Colonic mucosa (tissue), 4 donors: ENCODE results near the gene CAMTA1. TPM values are rescaled to one million over a fixed set of nuclear protein-coding genes. Genes with fewer than 3 reads are reported as not detected.

Experiments
- DNase-seq: peaks from one replicate; pipeline ENCODE4 v3.0.0-alpha.2; 2020
- H3K27ac ChIP-seq: fragments of 200-600 bp; one replicate; pipeline ENCODE4 v1.8.0; 2021
- H3K27me3 ChIP-seq: fragments of 200-600 bp; one replicate; pipeline ENCODE4 v1.8.0; 2021
- H3K36me3 ChIP-seq: fragments of 200-600 bp; one replicate; pipeline ENCODE4 v1.8.0; 2021
- H3K4me1 ChIP-seq: fragments of 200-600 bp; one replicate; pipeline ENCODE4 v1.8.0; 2021; ENCODE audit warnings: mild to moderate bottlenecking
- H3K4me3 ChIP-seq: fragments of 200-600 bp; one replicate; pipeline ENCODE4 v1.8.0; 2021
- H3K9ac ChIP-seq, 2 donors: one replicate each; pipeline ENCODE4 v1.7.0; 2013; ENCODE audit warnings: control low read depth in 2 of 2, low read depth in 2 of 2, low read length in 2 of 2
- H3K9me3 ChIP-seq: fragments of 200-600 bp; one replicate; pipeline ENCODE4 v1.8.0; 2021
- intact Hi-C: fragments of 100-400 bp; cut with DNase I; formaldehyde crosslinking; loops from one replicate; pipeline ENCODE4 v1.14.1; 2022
- total RNA-seq, 2 donors: library from RNA; stranded (reverse); fragmentation: NEBNext Ultra II Directional in 1 of 2; extraction: Animal tissue kit (Norgen Biotek cat#: 25700) in 1 of 2; gene quantifications; one replicate each; pipeline ENCODE4 v1.2.1, GENCODE V29; 2021
- TF ChIP-seq, protein P1 (sequence below): fragments of 200-600 bp; IDR thresholded peaks from one replicate; pipeline ENCODE4 v1.8.0; 2022; ENCODE audit warnings: antibody characterized with exemption, mild to moderate bottlenecking
- donor health status: healthy.
- donor health status: DM: no; HTN: no; CAD: no.
- donor health status: DM: no; HTN: no; CAD: no.

CAMTA1 gene
- total RNA-seq, 2 donors from 2014 or later = 76.8 to 92.8 TPM

DNA sequence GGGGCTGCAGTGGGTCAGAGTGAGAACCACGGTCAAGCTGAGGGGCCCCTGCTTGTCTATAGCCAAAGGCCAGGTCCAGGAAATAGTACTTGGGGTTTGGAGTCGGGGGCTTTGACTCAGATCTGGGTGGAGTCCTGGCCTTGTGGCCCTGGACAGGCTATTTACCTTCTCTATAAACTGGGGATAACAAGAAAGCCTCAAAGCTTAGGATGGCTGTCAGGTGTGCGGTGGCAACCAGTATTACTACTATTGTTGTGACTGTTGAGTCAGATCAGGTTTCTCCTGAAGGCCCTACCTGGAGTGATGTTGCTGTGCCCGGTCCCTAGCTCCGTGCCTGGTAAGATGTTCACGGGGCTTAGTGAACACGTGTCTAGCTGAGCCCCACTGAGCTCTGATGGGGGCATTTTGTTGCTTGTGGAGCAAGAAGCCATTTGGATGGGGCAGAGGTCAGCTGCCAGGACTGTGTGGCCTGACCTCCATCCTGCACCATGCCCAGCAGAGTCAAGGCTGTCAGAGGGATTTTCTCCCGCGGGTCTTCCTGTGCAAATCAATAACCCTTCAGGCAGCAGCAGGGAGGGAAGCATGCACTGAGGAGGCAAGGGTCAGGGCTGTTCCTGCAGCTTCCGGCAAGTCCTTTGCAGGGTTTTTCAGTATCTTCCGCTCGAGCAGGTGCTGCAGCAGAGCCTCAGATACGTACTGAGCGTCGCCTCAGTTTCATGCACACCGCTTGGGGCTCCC is 170.3 kb downstream of the CAMTA1 start:
- no peak overlapping the region for H3K27ac ChIP-seq
- no peak for DNase-seq

DNA sequence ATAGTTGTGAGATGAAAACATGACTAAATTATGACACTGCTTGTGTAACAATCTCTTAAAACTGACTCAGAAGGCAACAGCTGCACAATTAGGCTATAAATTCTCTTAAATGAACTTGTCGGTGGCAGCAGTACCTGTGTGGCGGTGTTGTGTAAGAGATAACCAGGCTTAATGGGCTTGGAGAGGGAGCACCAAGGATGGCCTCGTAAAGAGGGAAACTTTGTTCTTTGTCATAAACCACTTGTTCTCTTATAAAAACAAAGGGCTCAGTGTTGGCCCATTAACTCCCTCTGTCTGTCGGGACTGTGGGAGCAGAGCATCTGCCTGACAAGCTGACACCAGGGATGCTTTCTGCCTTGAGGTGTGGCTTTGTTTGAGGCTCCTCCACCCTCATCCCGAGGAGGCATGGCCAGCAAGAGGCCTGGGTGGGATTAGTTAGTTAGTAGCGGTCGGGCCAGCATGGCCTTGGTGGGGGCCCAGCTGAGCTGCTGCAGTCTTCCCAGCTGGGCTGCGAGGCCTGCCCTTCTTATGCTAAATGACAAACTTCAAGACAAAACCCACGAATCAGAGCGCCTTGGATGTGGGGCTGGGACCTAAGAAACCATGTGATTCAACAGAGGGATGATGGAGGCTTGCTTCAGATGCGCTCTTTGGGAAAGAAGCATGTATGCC is 171.4 kb downstream of the CAMTA1 start:
- DNase-seq = no peak
- no peak overlapping the region for H3K27ac ChIP-seq
- H3K9ac ChIP-seq = no peak overlapping the region
- H3K4me1 ChIP-seq = no peaks in the 10 kb centered on the region
- no peak overlapping the region for H3K4me3 ChIP-seq
- no peaks in the 10 kb centered on the region for H3K36me3 ChIP-seq
- TF ChIP-seq, protein P1, sequence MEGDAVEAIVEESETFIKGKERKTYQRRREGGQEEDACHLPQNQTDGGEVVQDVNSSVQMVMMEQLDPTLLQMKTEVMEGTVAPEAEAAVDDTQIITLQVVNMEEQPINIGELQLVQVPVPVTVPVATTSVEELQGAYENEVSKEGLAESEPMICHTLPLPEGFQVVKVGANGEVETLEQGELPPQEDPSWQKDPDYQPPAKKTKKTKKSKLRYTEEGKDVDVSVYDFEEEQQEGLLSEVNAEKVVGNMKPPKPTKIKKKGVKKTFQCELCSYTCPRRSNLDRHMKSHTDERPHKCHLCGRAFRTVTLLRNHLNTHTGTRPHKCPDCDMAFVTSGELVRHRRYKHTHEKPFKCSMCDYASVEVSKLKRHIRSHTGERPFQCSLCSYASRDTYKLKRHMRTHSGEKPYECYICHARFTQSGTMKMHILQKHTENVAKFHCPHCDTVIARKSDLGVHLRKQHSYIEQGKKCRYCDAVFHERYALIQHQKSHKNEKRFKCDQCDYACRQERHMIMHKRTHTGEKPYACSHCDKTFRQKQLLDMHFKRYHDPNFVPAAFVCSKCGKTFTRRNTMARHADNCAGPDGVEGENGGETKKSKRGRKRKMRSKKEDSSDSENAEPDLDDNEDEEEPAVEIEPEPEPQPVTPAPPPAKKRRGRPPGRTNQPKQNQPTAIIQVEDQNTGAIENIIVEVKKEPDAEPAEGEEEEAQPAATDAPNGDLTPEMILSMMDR = no peak
- no peaks in the 10 kb centered on the region for H3K27me3 ChIP-seq
- H3K9me3 ChIP-seq = no peaks in the 10 kb centered on the region
- intact Hi-C loops = no loop called here

More for the DNA sequence above, 170.3 kb downstream of the CAMTA1 start:
- no peaks in the 10 kb centered on the region for H3K27me3 ChIP-seq
- H3K4me1 ChIP-seq = no peaks in the 10 kb centered on the region
- H3K9me3 ChIP-seq = no peaks in the 10 kb centered on the region
- no peak overlapping the region for H3K4me3 ChIP-seq
- intact Hi-C loops = no loop called here
- H3K36me3 ChIP-seq = no peaks in the 10 kb centered on the region
- TF ChIP-seq, protein P1 = no peak
- H3K9ac ChIP-seq = no peak overlapping the region

DNA sequence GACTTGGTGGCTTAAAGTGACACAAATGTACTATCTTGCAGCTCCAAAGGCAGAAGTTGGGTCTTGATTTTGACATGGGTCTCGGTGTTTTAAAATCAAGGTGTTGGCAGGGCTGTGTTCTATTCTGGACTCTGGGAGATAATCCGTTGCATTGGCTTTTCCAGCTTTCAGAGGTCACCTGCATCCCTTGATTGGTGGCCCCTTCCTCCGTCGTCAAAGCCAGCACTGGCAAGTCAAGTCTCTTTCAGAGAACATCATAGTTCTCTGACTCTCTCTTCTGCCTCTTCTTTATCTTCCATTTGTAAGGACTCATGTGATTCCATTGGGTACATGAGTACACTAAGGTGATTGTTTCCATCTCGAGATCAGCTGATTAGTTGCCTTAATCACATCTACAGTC is 172.1 kb downstream of the CAMTA1 start:
- intact Hi-C loops = no loop called here
- Histone ChIP-seq H3K4me3 (no peak overlapping the region), H3K27ac (no peak overlapping the region), H3K9me3 (no peaks in the 10 kb centered on the region), H3K4me1 (no peaks in the 10 kb centered on the region), H3K9ac (no peak overlapping the region), H3K27me3 (no peaks in the 10 kb centered on the region), H3K36me3 (no peaks in the 10 kb centered on the region)
- TF ChIP-seq, protein P1 = no peak
- no peak for DNase-seq

DNA sequence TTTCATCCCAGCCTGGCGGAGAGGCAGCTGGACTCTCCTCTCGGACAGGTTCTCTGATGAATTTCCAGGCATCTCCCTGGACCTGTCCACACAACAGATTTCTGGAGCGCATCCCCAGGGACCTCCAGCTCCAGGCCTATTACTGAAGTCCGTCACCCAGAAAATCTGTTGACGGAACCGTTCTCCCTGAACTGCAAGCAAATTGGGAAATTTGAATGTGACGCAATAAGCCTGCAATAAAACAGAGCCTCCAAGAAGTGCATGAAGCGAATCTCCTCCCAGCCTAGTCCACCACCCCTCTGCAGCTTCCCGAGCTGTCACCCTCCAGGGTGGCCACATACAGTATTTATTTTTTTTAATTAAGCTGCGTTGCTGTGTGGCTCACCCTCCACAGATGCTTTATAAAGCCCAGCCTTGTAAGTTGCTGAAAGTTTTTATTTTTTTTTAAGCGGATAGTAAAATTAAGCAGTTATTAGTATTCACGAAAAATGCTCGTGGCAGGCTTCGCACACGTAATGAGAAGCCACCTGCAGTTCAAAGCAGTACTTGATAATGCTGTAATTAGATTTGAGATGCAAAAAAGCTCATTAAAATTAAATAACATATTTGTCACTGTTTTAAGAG is 173.3 kb downstream of the CAMTA1 start:
- Histone ChIP-seq H3K9ac (no peak overlapping the region), H3K4me3 (no peak overlapping the region), H3K9me3 (no peaks in the 10 kb centered on the region), H3K4me1 (no peaks in the 10 kb centered on the region), H3K36me3 (no peaks in the 10 kb centered on the region), H3K27ac (no peak overlapping the region), H3K27me3 (no peaks in the 10 kb centered on the region)
- TF ChIP-seq, protein P1 = no peak
- intact Hi-C loops = no loop called here
- no peak for DNase-seq

DNA sequence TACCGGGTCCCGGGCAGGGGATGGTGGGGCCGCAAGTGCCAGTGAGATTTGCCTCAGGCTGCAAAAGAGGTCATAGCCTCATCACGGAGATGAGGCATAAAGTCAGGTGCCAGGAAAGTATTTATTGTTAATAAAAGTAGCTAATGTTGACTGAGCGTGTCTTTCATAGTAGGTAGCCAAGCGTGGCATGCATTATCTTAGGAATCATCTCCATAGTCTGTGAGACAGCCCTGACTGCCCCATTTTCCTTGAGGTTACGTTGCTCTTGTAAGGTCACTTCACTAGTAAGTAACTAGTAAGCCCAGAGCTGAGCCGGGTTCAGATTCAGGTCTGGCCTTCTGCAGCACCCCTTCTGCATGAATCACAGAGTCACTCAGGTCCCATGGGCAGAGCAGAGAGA is 174.2 kb downstream of the CAMTA1 start:
- no peaks in the 10 kb centered on the region for H3K9me3 ChIP-seq
- H3K36me3 ChIP-seq = no peaks in the 10 kb centered on the region
- intact Hi-C loops = no loop called here
- H3K9ac ChIP-seq = no peak overlapping the region
- H3K4me3 ChIP-seq = no peak overlapping the region
- no peak for DNase-seq
- H3K4me1 ChIP-seq = no peaks in the 10 kb centered on the region
- TF ChIP-seq, protein P1 = no peak
- no peaks in the 10 kb centered on the region for H3K27me3 ChIP-seq
- H3K27ac ChIP-seq = no peak overlapping the region
